NCI-H510A treated with DMSO at 0.1 percent for 48 hours (cell line): Measurements from ENCODE around the gene UBAC2.

Experiments used
- DNase-seq: peaks from one replicate; lab custom pipeline; 2025; lab: John Stamatoyannopoulos, UW

The UBAC2 gene

GRCh38 chr13:99295488-99296252 is 95.0 kb downstream of the UBAC2 start:
- DNase-seq, result no peak

GRCh38 chr13:99296398-99296797 is 95.7 kb downstream of the UBAC2 start:
- DNase-seq, result no peak

- no peak for DNase-seq
Observed at GRCh38 chr13:99297331-99297730, 96.7 kb downstream of the UBAC2 start.

GRCh38 chr13:99298056-99298455 is 97.4 kb downstream of the UBAC2 start:
- DNase-seq, result no peak

GRCh38 chr13:99299256-99299919 is 98.7 kb downstream of the UBAC2 start:
- no peak for DNase-seq

GRCh38 chr13:99299920-99300341 is 99.3 kb downstream of the UBAC2 start:
- DNase-seq, result peak; percentile 14

GRCh38 chr13:99301056-99301838 is 100.6 kb downstream of the UBAC2 start:
- DNase-seq, result no peak

GRCh38 chr13:99301913-99302636 is 101.4 kb downstream of the UBAC2 start:
- no peak for DNase-seq

- DNase-seq, result no peak
Observed at GRCh38 chr13:99302637-99303505, 102.2 kb downstream of the UBAC2 start.

- DNase-seq, result no peak
Observed at GRCh38 chr13:99303863-99304521, 103.3 kb downstream of the UBAC2 start.

GRCh38 chr13:99304541-99304940 is 103.9 kb downstream of the UBAC2 start:
- no peak for DNase-seq

- no peak for DNase-seq
Observed at GRCh38 chr13:99305158-99305557, 104.5 kb downstream of the UBAC2 start.

- DNase-seq, result no peak
Observed at GRCh38 chr13:99305566-99305965, 104.9 kb downstream of the UBAC2 start.

- no peak for DNase-seq
Observed at GRCh38 chr13:99307247-99307646, 106.6 kb downstream of the UBAC2 start, which contains the start of gene GPR183. TSS of gene GPR183 (minus strand) at chr13:99307399. CDS start at chr13:99296145, 11,254 bp downstream.

GRCh38 chr13:99307648-99308339 is 107.1 kb downstream of the UBAC2 start:
- peak; percentile 43 for DNase-seq

GRCh38 chr13:99308471-99309087 is 107.9 kb downstream of the UBAC2 start:
- DNase-seq, result no peak

- no peak for DNase-seq
Observed at GRCh38 chr13:99310382-99311031, 109.9 kb downstream of the UBAC2 start.

GRCh38 chr13:99311137-99311536 is 110.5 kb downstream of the UBAC2 start:
- no peak for DNase-seq
